ENCODE data around the gene PNLIPRP2. TPM values are rescaled to one million over a fixed set of nuclear protein-coding genes. Genes with fewer than 3 reads are reported as not detected.

The PNLIPRP2 gene
- total RNA-seq, 4 donors from 2014 or later, result not detected

DNA sequence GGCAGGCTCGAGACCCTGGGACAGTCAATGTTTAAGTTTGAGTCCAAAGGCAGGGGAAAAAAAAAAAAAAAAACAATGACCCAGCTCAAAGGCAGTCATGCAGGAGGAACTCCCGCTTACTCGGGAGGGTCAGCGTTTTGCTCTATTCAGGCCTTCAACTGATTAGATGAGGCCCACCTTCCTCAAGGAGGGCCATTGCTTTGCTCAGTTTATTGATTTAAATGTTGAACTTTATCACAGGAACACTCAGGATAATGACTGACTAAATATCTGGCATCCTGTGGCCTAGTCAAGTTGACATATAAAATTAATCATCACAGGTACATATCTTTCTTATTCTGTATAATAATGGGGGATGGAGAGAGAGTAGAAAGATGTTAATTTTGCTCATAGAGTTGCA, 69.0 kb downstream of the PNLIPRP2 start:
- TF ChIP-seq, protein P1, sequence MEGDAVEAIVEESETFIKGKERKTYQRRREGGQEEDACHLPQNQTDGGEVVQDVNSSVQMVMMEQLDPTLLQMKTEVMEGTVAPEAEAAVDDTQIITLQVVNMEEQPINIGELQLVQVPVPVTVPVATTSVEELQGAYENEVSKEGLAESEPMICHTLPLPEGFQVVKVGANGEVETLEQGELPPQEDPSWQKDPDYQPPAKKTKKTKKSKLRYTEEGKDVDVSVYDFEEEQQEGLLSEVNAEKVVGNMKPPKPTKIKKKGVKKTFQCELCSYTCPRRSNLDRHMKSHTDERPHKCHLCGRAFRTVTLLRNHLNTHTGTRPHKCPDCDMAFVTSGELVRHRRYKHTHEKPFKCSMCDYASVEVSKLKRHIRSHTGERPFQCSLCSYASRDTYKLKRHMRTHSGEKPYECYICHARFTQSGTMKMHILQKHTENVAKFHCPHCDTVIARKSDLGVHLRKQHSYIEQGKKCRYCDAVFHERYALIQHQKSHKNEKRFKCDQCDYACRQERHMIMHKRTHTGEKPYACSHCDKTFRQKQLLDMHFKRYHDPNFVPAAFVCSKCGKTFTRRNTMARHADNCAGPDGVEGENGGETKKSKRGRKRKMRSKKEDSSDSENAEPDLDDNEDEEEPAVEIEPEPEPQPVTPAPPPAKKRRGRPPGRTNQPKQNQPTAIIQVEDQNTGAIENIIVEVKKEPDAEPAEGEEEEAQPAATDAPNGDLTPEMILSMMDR (IDR thresholded peaks at IDR 0.05; ENCODE audit: low read depth), result no peak

DNA sequence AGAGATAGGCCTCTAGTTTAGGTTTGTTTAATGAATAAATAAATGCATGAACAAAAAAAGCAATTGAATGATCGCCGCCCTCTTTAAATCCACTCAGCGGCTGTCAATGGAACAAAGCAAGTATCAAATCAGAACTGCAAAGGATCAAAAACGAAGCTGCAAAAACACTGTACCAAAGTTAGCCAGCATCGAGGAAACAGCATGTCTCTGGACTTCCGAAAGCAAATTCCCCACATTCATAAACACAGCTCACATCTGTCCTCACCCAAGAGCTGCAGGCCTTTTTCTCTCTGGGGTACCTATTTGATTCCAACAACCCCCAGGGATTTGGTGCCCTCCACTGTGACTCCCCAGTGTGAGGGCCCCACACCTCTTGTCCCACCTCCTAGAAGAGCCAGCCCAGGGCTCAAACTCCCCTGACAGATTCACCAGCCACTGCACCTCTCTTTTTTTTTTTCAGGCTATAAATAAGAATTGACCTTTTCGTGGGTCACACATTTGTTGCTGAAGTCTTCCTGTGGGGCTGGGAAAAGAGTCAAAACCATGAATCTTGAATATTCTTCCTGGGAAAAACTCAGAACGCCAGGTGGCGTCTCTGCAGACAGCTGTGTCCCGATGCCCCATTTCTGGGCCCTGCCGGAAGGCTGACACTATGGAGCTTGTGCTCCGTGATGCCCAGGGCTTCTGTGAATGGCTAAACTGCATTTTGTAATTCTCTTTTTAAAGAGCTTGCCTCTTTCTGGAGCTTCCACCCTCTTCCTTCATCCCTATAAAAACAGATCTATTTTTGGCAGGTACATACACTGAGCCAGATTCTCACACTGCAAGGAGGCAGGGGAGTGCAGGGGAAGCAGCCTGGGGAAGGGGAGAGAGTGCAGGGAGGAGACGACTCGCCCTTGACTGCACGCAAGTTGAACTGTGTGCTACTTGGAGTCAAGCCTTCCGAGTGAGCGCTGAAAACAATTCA, 69.9 kb downstream of the PNLIPRP2 start:
- TF ChIP-seq, protein P1 (IDR thresholded peaks at IDR 0.05; ENCODE audit: low read depth), result no peak

- TF ChIP-seq, protein P1 (IDR thresholded peaks at IDR 0.05; ENCODE audit: low read depth), result no peak
Measured at GRCh38 chr10:116691635-116692034, 70.9 kb downstream of the PNLIPRP2 start.

- TF ChIP-seq, protein P1 (IDR thresholded peaks at IDR 0.05; ENCODE audit: low read depth), result no peak
Measured at GRCh38 chr10:116692225-116692624, 71.5 kb downstream of the PNLIPRP2 start.

DNA sequence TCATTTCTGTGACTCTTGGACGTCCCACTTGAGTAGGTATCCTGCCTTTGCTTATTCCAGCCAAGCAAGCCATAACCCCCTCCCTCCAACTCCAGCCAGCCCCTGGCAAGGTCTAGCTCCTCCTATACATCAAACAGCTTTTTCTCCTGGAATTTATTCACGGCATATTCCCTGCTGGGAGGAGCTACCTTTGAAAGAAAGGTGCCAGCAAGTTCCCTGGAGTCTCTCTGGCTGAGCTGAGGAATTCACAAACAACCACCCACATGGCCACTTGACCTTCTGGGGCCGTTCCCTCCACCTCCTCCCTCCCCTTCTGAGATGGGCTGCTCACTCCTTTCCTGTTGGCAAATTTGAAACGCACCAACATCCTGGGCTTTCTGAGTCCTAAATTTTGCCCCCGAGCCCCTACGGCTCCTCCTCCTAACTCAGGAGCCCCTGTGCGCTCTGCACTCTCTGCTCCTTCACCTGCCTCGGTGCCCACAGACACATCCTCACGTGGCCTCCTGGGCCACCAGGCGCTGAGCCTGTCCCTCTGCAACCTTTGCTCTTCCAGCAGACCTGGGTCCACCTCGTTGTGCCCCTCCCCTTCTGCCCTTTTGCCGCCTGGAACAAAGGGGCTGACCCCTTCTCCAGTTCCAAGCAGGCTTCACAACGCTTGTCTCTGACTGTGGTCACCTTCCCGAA, 73.6 kb downstream of the PNLIPRP2 start:
- TF ChIP-seq, protein P1 (IDR thresholded peaks at IDR 0.05; ENCODE audit: low read depth), result no peak

Other genes with a start within 250 kb of the PNLIPRP2 start
- 1 to 10 TPM; 1.5 to 3.7 (median 2.2) TPM for gene PNLIPRP3, start 193.1 kb upstream of the PNLIPRP2 start, total RNA-seq
- gene PNLIP, start 75.0 kb upstream of the PNLIPRP2 start, total RNA-seq, result not detected
- not detected for gene PNLIPRP1, start 30.0 kb upstream of the PNLIPRP2 start, total RNA-seq
- 10 to 100 TPM; 18.0 to 41.3 (median 25.4) TPM for gene HSPA12A, start 121.6 kb downstream of the PNLIPRP2 start, total RNA-seq
- gene ENO4, start 228.5 kb downstream of the PNLIPRP2 start, total RNA-seq, result under 1 TPM in 1 of 4 donors, not detected in 3; 0.38 TPM